SH-SY5Y (cell line): ENCODE data around the gene XYLT1.

Experiments used
- GATA2 ChIP-seq: IDR thresholded peaks from 2 replicates; pipeline ENCODE4 v1.6.1; 2011; ENCODE audit warnings: mild to moderate bottlenecking, low read depth, low read length
- GATA3 ChIP-seq: IDR thresholded peaks from 2 replicates; pipeline ENCODE4 v1.6.1; 2011; ENCODE audit warnings: low read depth, mild to moderate bottlenecking, low read length, moderate library complexity

Gene XYLT1

DNA sequence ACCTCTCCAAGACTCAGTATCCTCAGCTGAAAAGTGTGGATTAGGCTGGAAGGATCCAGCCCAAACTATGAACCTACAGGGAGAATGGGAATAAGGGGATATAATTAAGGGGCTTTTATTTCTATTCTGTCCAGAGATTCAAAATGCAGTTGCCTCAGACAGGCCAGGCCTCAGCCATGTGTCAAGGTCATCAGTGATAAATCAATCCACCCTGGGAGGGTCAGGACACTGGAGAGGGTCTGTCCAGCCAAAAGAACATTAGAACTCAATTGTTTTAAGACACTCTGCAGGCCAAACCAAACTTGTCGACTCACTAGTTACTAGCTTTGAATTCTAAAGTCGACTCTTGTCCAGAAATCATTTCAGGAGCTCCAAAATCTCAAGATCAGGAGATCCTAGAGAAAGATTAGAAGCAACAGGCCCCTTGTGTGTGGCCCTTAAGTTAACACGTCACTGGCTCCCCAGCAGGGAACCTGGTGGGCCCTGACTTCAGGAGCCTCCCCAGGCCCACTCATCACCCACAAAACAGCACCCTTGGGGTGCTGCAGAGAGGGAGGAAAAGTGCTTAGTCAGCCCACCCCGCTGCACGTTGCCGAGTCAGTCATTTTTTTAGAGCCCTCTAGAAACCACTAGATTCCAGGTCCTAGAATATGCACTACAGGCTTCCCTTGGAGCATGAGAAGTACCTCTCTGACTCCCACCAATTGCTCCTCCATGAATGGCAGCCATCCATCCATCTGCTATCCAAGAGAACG lies 156.8 kb downstream of the XYLT1 start:
- no peak for TF ChIP-seq GATA2
- no peak for TF ChIP-seq GATA3

DNA sequence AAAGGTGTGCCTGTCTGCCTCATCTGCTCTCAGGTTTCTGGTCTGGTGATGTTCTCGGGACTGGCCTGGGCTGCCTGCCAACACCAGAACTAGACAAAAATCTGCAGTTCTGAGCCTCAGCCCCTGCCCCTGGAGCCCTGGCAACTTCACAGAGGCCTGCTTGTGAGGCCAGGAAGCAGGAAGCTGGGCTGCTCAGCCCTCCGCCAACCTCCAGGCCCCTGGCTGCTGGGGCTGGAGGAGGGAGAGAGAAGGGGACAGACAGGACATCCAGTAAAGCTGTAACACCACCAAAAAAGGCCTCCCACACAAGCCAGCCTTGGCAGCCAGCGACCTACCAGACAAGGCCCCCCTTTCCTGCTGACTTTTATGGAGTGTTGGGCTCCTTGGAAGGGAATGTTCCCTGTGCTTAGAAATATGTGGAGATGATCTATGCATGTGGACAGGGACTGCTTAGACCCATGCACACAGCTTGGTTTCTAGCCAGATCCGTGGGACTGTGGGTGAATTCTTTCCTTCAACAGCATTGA lies 157.6 kb downstream of the XYLT1 start:
- no peak for TF ChIP-seq GATA3
- peak; percentile 36 for TF ChIP-seq GATA2

DNA sequence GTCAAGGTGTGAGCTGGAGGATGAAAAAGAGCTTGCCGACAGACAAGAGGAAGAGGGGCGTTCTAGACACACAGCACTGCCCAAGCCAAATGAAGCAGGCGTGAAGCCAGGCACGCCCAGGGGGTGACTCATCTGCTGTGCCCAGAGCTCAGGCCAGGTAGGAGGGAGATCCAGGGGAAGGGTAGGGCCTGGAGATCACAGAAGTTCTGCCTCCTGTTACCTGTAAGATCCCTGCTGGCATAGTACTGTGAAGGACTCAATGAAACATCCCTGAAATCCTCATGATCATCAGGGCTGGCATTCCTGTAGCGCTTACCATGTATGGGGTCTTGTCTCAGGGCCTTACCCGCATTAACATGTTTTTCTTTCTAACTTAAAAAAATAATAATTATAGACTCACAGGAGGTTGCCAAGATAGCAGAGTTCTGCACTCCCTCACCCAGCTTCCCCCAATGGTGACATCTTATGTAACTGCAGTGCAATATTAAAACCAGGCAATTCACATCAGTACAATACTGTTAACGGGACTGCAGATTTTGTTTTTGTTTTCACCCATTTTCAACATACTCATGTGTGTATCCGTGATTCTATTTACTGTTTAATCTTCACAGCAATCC lies 158.6 kb downstream of the XYLT1 start:
- TF ChIP-seq GATA3 (no peak), GATA2 (no peak)

DNA sequence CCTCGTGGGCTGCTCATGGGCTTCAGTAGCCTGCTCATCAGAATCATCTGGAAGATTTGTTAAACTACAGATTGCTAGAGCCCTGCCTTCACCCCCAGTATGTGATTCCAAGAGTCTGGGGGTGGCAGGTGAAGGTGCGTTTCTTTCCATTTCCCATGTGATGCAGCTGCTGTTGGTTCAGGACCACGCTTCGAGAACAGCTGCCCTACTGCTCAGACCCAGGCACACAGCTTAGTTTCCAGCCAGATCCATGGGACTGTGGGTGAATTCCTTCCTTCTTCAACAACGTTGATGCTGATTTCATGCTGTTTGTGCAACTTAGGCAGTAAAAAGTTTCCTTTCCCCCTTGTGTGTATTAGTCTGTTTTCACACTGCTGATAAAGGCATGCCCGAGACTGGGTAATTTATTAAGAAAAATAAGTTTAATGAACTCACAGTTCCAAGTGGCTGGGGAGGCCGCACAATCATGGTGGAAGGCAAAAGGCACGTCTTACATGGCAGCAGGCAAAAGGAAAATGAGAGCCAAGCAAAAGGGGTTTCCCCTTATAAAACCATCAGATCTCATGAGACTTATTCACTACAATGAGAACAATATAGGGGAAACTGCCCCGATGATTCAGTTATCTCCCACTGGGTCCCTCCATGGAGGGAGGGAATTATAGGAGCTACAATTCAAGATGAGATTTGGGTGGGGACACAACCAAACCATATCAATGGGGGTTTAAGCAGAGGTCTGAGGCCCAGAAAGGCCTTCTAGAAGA lies 159.2 kb downstream of the XYLT1 start:
- no peak for TF ChIP-seq GATA2

DNA sequence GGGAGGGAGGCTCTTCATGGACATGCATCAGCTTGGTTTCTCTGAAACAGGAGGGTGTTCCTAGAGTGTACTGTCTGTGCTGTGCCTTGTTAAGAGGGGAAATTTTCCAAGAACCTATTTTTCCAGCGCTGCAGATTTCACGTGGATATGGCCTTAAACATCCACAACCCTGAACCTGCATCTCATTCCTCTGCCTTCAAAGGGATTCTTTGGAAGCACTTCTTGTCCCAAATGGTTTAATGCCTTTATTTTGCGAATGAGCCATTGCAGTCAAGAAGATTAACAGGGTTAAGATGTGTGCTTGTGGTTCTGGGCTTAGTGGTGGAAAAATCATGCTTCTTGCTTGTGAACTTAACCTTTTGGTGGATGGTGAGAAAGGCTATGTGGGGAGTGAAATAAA lies 161.2 kb downstream of the XYLT1 start:
- TF ChIP-seq GATA2 (no peak), GATA3 (no peak)

DNA sequence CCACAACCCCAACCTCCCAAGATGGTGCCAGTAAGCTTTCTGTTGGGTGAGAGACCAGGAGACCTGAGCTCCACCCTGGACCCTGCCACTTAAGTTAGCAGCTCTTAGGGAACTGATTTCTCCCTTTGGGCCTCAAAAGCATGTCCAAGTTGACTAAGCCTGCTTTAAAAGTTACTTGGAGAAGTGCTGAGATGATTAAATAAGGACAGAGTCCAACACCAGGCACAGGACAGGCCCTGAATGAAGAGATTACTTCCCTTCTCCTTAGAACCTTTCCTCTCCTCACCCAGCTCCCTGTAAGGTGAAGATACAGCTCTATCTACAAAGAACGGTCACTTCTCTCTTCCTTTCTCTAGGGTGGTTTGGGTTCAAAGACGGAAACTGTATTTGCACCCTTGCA lies 162.6 kb downstream of the XYLT1 start:
- TF ChIP-seq GATA3 = no peak
- TF ChIP-seq GATA2 = no peak

DNA sequence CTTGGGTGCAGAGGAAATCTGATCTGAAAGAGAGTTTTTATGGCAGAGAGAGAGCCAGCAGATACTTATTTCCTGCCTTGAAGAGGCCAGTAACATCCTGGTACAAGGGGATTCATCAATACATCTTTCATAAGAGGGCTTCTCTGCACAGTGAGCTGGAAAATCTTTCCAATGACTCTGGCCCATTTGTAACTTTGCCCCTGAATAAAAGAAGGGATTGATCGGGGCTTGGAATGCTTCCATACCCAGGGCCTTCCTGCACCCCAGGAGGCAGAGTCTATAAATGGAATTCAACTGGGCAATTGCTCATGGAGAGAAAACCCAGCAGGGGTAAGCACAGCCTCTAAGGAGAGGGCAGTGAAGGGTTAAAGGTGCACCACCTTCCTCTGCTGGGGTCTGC lies 163.3 kb downstream of the XYLT1 start:
- TF ChIP-seq GATA3 (no peak), GATA2 (no peak)

DNA sequence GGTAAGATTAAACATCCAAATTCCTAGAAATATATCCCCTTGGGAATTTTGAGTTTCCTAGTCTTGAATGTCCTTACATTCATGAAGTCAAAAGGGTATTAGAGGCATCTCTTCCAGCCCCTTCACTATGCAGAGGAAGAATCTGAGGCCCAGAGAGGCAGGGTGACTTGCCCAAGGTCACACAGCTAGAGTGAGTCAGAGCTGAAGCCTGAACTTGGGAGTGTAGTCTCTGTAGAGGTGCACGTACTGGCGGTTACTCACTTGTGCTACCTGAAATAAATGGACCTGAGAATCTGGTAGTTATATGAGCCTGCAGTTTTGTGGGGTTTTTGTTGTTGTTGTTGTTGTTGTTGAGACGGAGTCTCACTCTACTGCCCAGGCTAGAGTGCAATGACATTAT lies 164.0 kb downstream of the XYLT1 start:
- TF ChIP-seq GATA3 = no peak
- TF ChIP-seq GATA2 = no peak

DNA sequence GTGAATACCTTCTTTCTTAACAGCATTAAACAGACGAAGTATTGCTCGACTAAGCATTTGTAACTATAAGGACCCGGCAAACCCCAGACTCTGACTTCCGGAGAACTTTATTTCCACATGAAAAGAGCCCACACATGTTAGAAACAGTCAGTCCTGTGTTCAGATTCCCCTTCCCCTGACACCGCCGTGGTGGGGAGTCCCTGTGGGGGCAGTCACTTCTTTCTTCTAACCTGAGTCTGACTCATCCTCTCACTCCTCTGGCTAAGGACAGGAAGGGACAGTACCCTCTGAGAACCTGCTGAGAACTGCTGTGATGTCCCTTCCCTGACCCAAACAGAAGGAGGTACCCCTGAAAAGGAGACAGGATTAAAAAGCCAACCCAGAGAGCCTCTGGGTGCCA lies 165.1 kb downstream of the XYLT1 start:
- no peak for TF ChIP-seq GATA3
- TF ChIP-seq GATA2 = no peak

DNA sequence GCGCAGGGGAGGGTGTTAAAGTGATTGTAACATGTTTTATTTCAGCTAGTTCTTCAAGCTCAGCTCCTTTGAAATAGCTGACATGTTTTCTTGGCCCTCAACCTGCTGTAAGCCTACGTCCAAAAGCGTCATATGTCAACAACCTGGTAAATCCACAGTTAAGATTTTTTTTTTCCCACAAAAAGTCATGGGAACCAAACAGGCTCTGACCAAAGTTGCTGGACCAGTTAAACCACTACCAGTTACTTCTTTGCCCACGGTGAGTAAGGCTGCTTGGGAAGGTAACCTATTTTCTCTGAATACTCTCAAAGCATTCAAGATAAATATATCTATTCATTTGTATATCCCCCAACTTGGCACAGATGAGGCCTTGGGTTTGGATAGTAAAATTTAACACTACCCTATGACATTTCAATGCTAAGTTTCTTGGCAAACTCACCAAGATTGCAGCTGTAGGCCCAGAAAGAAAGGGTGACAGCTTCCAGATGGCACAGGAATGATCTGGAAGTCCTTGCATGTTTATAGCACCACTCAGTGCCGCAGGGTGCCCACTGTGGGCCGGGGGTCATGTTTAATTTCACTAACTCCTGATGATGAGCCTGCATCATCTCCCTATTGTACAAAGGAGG lies 166.2 kb downstream of the XYLT1 start:
- TF ChIP-seq GATA2 (no peak), GATA3 (no peak)

DNA sequence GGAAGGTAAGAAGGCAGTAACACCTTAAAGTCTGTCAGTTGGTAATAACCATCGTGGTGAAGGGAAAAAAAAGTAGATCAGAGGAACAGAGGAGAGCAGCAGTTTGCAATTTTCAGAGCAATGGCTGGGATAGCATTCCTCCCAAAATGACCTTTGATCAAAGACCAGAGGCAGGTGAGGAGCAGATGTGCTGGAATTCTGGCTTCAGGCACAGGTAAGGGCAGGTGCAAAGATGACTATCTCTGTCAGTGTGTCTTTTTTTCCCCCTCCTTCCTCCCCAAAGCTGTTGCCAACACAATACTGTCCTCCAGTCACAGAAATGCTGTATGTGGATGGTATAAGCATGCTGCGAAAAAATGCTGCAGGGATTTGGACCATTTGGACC lies 166.7 kb downstream of the XYLT1 start:
- TF ChIP-seq GATA3 (no peak), GATA2 (no peak)

DNA sequence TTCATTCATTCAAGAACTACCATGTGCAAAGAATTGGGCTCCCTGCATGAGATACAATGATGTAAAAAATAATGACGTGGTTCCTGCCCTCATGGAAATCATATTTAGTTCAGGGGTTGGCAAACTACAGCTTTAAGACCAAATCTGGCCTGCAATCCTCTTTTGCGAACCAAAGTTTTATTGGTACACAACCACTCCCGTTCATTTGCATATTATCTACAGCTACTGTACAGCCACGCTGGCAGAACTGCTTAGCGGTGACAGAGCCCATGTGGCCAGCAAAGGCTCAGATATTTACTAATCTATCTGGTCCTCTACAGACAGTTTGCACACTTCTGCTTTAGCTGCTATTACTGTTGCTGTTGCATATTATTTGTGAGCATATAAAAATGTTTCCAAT lies 167.7 kb downstream of the XYLT1 start:
- no peak for TF ChIP-seq GATA3

DNA sequence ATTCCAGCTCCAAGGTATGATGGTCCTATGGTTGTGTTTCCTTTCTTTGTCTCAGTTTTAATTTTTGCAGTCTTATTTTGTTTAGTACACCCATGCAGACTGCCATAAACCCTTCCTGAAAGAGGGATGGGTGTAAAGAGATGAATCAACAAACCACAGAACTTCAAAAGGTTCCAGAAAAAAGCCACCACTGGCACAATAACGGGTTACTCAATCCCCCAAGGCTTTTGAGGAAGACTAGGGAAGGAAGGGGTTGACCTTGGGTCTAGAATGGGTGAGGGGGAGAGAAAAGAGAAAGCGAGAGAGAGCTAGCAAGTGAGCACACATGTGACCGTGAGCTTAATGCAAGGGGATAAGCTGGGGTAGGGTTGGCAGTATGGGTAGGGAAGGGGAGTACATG lies 168.1 kb downstream of the XYLT1 start:
- TF ChIP-seq GATA2 (no peak), GATA3 (no peak)

DNA sequence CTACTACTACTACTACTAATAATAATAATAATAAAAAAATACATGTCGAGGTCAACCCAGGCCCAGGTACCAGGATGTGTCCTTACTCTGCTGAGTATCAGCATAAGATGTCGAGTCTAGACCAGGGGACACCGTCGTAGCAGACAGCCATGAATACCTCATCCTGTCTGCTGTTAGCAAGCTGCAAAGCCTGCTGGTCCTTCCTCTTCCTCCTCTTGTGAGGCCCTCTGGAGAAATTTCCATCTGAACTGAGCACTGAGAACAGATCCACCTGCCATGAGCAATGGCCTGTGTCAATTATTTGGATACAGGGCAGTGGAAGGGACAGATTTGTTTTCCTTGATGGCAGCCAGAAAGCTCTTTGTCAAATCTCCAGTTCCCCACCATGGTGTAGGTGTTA lies 168.5 kb downstream of the XYLT1 start:
- TF ChIP-seq GATA3 = no peak
- no peak for TF ChIP-seq GATA2

DNA sequence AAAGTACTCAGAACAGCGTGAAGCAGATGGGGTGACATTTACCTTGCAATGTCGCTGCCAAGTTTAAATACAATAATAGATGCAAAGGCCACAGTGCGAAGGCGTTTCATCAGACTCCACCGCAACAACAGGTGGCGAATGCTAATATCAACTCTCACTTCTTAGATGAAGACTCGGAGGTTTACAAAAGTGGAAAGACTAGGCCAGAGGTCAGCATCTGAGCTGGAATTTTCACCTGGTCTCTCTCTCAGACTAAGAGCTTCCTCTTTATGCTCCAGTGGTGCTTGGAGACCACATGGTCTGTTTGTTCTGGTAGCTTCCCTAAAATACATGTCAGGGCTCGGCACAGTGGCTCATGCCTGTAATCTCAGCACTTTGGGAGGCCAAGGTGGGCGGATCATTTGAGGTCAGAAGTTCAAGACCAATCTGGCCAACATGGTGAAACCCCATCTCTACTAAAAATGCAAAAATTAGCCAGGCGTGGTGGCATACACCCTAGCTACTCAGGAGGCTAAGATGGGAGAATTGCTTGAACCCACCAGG lies 169.1 kb downstream of the XYLT1 start:
- no peak for TF ChIP-seq GATA3
- no peak for TF ChIP-seq GATA2
